ENCODE measurements around the gene SEMA4G. TPM values are rescaled to one million over a fixed set of nuclear protein-coding genes. Genes with fewer than 3 reads are reported as not detected.

The SEMA4G gene
- total and polyA plus RNA-seq, 2 of the 13 experiments (the other 11 are each of a cell fraction or from before 2014, with no cell fraction given), result 46.2 to 207 TPM

GRCh38 chr10:100998183-100998990 is 29.1 kb downstream of the SEMA4G start (continued):
- TF ChIP-seq TERF1 (CRISPR knock-in tag; IDR thresholded peaks at IDR 0.05) (no peak), ZNF30 (CRISPR knock-in tag; IDR thresholded peaks at IDR 0.05) (no peak), ZFP1 (CRISPR knock-in tag; IDR thresholded peaks at IDR 0.05) (no peak), KAT7 (CRISPR knock-in tag; IDR thresholded peaks at IDR 0.05; ENCODE audit: borderline replicate concordance) (0 out of 2 replicates have a peak, but pooled peaks have one; percentile 18), ZNF430 (CRISPR knock-in tag; IDR thresholded peaks at IDR 0.05) (no peak), ARID4A (CRISPR knock-in tag; IDR thresholded peaks at IDR 0.05; ENCODE audit: borderline replicate concordance) (no peak; the same call in 1 of the 2 replicates), SUZ12 (IDR thresholded peaks at IDR 0.05; ENCODE audit: low read depth, low read length) (no peak), MAFG (CRISPR knock-in tag; IDR thresholded peaks at IDR 0.05) (no peak), RARG (CRISPR knock-in tag; IDR thresholded peaks at IDR 0.05; ENCODE audit: low read depth) (no peak), ZNF20 (CRISPR knock-in tag; IDR thresholded peaks at IDR 0.05) (0 out of 2 replicates have a peak, but pooled peaks have one; percentile 69), ZBTB20 (CRISPR knock-in tag; IDR thresholded peaks at IDR 0.05; ENCODE audit: borderline replicate concordance, low read depth) (no peak), RFX3 (CRISPR knock-in tag; IDR thresholded peaks at IDR 0.05) (no peak), AFF4 (CRISPR knock-in tag; IDR thresholded peaks at IDR 0.05) (no peak), LRRFIP1 (CRISPR knock-in tag; conservative IDR thresholded peaks at IDR 0.05) (no peak), TRIM24 (CRISPR knock-in tag; IDR thresholded peaks at IDR 0.05) (no peak), ZNF572 (CRISPR knock-in tag; IDR thresholded peaks at IDR 0.05) (no peak), ZNF713 (CRISPR knock-in tag; IDR thresholded peaks at IDR 0.05) (no peak), ZBTB1 (CRISPR knock-in tag; IDR thresholded peaks at IDR 0.05; ENCODE audit: borderline replicate concordance) (no peak)
